Measurements from ENCODE around the gene NXPE3.
"Not testable (repeated sequence)": the region's sequence is repeated elsewhere in the genome, so short reads cannot be mapped to it uniquely, and the experiment has no call there.

NXPE3 gene

DNA sequence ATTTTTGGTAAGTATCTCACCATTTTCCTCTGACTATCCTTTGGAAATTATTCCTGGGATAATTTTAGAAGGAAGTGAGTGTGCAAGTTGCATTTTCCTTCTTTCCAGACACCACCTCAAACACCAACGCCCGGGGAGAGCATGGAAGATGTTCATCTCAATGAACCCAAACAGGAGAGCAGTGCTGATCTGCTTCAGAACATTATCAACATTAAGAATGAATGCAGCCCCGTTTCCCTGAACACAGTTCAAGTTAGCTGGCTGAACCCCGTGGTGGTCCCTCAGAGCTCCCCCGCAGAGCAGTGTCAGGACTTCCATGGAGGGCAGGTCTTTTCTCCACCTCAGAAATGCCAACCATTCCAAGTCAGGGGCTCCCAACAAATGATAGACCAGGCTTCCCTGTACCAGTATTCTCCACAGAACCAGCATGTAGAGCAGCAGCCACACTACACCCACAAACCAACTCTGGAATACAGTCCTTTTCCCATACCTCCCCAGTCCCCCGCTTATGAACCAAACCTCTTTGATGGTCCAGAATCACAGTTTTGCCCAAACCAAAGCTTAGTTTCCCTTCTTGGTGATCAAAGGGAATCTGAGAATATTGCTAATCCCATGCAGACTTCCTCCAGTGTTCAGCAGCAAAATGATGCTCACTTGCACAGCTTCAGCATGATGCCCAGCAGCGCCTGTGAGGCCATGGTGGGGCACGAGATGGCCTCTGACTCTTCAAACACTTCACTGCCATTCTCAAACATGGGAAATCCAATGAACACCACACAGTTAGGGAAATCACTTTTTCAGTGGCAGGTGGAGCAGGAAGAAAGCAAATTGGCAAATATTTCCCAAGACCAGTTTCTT, 74.2 kb downstream of the NXPE3 start:
- no peak for DNase-seq

GRCh38 chr3:101853982-101854381, 75.0 kb downstream of the NXPE3 start:
- DNase-seq = no peak

DNA sequence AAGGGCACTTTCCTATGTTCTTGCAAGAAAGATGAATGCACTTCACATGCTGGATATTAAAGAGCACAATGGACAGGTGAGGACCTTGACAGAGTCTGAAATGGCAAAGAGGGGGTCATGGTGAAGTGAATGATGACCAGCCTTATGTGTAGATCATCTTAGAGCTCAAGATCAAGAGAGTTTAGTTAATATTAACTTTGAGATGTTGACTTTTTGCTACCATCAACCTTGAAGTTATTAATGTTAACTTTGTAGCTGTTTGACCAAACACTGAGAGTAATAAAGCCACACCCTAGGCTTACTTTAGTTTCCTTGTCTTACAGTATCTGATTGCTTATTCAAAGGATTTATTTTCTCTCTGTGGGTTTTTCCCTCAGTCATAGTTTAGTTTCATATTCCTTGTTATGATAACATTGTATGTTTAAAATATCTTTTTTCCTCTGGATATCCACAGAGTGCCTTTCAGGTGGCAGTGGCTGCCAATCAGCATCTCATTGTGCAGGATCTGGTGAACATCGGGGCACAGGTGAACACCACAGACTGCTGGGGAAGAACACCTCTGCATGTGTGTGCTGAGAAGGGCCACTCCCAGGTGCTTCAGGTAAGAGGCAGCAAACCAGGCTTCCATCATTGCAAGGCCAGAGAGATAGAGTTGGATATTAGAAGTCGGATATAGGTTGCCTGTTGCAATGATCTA, 75.7 kb downstream of the NXPE3 start:
- no peak for DNase-seq

- no peak for DNase-seq
Observed at GRCh38 chr3:101857301-101857741, 78.3 kb downstream of the NXPE3 start.

DNA sequence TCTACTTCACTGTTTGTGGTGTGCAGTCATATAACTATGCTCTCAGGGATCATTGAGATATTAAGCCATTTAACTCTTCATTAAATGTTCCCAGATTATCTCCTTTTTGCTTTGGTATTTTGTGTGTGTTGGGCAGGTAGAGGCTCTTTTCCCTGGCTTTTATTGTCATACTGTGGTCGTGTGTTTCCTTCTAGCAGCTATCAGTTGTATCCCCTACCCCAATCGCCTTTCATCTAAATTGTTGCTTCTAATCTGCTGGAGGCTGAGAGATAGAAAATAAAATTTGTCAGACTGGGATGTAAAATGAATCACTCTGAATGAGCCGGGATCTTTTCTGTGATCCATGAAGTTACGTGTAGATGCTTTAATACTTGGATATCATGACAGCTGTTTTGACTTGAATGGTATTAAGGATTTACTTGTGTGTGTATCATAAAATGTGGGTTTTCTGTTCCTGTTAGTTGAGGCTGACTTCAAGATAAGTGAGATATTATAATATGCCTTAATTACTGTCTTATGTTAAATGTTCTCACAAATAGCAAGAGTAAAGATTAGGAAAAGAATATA, 79.5 kb downstream of the NXPE3 start:
- no peak for DNase-seq

- no peak for DNase-seq
Observed at GRCh38 chr3:101859882-101860448, 81.0 kb downstream of the NXPE3 start.

DNA sequence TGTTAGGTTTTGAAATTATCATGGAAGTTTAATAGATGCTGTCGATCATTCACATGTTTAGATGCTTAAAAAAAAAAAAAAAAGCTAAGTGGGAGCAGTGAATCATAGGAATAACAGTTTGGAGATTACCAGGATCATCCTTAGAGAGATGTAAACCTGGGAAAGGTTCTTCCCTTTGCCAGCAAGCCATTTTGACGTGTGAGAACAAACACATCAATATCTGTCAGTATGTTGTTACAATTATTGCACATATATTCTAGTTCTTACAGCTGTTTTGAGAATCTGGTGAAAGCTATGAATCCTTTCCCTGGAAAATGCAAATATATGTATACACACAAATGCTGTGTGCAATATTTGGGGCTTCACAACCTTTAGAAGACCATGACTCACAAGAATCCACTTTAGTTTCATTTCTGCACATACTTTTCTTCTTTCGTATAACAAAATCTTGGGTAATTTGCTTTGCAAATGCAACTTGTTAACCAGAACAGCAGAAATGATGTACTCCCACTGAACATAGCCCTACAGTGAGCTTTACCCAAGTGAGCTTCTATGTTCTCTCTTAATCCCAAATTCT, 82.3 kb downstream of the NXPE3 start:
- peak; percentile 25 for DNase-seq

- DNase-seq = no peak
Observed at GRCh38 chr3:101861789-101862415, 82.9 kb downstream of the NXPE3 start.

DNA sequence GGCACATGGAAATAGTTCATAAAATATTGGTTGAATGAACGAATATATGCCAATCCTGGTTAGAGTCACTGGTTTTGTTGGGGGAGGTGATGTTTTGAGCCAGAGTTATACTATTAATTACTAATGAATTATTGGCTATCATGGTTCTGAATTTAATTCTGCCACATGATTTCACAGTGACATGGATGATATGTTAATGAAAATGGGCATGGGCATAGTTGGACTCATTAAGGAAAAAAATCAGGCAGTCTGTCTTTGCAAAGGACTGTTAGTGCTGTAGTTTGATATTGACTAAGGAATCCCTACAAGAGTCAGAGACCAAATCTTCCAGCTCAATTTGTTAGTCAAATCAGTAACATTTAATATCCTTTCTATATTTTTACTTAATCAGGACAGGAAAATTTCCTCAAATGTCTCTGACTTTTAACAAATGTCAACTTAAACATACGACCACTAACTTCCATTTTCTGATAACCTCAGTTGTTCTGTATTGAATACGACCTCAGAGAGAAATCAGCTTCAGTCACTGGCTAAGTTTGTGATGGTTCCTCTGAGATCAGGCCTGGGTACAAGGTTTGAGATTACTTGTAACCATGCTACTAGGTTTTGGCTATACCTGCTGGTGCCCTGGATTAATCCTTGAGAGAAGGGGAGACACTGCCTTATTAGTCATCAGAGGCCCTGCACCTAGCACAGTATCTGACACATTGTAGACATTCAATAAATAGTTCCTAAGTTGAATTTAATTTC, 83.6 kb downstream of the NXPE3 start:
- no peak for DNase-seq

- DNase-seq = not testable (repeated sequence)
Observed at GRCh38 chr3:101864926-101865325, 85.9 kb downstream of the NXPE3 start.

DNA sequence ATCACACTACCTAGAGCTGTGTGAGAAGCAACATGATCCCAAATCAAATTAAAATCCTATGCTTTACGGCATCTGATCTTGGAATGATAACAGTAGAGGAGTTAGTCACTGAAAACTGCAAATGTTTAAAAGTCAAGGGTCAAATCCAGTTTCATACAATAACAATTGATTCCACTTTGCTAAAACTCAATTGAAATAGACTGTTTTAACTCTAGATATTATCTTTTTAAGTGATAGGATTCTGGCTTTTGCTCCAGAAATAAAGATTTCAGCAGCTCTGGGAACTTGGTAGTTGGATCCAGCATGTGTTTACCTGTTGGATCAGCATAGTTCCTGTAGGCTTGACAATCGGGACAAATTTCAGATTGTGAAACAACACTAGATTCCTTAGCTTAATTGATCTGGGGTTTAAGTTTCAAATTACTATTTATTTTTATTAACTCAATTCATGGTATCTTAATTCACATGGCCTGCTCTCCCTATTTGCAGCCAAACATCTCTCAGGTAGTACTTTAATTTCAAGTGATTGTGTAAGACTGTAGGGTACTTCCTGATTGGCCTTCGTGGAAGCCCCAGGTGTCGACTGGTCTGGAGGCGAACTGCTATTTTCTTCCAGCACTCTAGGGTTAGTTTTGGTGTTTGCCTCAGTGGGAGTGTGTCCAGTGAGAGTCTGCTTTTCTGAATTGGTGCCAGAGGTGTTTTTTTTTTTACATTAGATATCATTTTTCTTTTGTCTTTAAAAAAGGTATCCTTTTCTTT, 86.9 kb downstream of the NXPE3 start:
- no peak for DNase-seq

GRCh38 chr3:101867511-101867910, 88.5 kb downstream of the NXPE3 start:
- DNase-seq = no peak

GRCh38 chr3:101867996-101868395, 89.0 kb downstream of the NXPE3 start:
- no peak for DNase-seq

DNA sequence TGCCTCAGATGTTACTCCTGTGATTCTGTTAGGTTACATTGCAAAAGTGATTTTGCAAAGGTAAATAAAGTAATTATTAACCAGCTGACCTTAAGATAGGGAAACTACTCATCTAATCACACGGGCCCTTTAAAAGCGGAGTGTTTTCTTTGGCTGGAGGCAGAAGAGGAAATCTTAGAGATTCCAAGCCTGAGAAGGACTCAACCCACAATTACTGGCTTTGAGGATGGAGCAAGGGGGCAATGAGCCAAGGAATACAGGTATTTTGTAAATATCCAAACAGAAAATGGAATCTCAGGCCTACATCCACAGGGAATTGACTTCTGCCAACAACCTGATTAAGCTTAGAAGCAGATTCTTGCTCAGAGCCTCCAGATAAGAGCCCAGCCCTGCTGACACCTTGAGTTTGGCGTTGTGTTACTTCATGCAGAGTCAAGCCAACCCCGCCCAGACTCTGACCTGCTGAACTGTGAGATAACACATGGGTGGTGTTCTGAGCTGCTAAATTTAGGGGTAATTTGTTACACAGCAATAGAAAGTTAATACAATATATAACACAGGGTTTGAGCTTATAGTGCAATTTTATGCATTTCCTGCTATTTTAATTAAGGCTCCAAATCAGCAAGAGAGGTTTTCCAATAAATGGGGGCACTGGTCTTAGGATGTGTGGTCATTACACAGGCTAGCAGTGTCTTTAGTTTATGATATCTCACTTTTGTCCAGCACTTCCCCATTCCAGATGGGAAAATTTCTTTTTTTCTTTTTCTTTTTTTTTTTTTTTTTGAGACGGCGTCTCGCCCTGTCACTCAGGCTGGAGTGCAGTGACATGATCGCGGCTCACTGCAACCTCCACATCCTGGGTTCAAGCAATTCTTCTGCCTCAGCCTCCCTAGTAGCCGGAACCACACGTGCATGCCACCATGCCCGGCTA, 89.8 kb downstream of the NXPE3 start:
- DNase-seq = no peak

DNA sequence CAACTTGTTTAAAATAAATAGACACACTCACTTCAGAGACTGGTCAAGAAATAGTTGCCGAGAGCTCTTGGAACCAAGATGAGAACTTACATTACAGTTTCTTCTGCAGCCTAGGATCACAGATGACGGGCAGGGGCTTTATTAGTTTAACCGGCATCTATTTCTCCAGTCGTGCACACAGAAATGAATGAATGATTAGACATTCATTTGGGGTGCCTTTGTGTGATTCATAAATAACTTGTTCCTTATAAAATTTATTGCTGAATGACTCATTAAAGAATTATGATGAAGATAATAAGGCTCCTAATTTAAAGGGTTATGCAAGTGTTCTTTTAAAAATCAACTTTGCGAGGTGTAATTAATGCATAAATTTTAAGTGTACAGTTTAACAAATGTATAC, 91.1 kb downstream of the NXPE3 start:
- no peak for DNase-seq

GRCh38 chr3:101873619-101874018, 94.6 kb downstream of the NXPE3 start:
- no peak for DNase-seq

DNA sequence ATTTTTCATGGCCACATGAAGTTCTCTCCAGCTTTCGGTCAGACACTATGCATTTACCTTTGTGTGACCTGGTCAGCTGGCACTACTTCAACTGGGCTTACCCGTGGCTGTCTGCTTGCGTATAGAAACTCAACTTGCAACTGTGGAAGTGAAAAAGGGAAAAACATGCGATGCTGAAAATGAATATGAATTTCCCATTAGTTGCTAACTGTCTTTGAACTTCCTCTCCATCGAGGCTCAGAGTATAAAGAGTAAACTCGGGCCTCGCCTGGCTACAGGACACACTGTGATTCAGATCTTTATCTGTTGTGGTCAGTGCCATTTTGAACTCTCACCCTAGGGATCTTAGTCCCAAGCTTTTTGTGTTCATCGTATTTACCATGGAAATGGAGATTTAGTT, 97.1 kb downstream of the NXPE3 start:
- DNase-seq = no peak
